Measurements from ENCODE around the gene DYRK1A.

The DYRK1A gene

GRCh38 chr21:37564341-37564923 lies 197.9 kb downstream of the DYRK1A start (continued):
- TF ChIP-seq MYNN (tag by site-specific recombination; IDR thresholded peaks at IDR 0.05; ENCODE audit: borderline replicate concordance) (no peak), ZNF521 (tag by site-specific recombination; IDR thresholded peaks at IDR 0.05) (no peak), ZNF354C (tag by site-specific recombination; IDR thresholded peaks at IDR 0.05; ENCODE audit: borderline replicate concordance, low read depth) (no peak), ZEB2 (tag by site-specific recombination; IDR thresholded peaks at IDR 0.05) (peak; percentile 50), ZNF830 (tag by site-specific recombination; IDR thresholded peaks at IDR 0.05; ENCODE audit: low read depth) (no peak), ZFHX2 (tag by site-specific recombination; conservative IDR thresholded peaks at IDR 0.05) (no peak), OSR2 (tag by site-specific recombination; IDR thresholded peaks at IDR 0.05) (no peak; the same call in 1 of the 2 replicates), ZNF639 (tag by site-specific recombination; IDR thresholded peaks at IDR 0.05) (peak; percentile 84; the same call in 1 of the 2 replicates), ZNF544 (tag by site-specific recombination; IDR thresholded peaks at IDR 0.05) (no peak), BCL11B (tag by site-specific recombination; IDR thresholded peaks at IDR 0.05; ENCODE audit: low read depth) (no peak; the same call in 1 of the 2 replicates), ZNF2 (tag by site-specific recombination; IDR thresholded peaks at IDR 0.05) (no peak), ZIC2 (tag by site-specific recombination; IDR thresholded peaks at IDR 0.05) (peak; percentile 97), ZNF548 (tag by site-specific recombination; IDR thresholded peaks at IDR 0.05) (no peak), ZNF394 (tag by site-specific recombination; IDR thresholded peaks at IDR 0.05; ENCODE audit: borderline replicate concordance) (no peak; the same call in 1 of the 2 replicates), ZNF701 (tag by site-specific recombination; IDR thresholded peaks at IDR 0.05) (peak; percentile 35; the same call in 1 of the 2 replicates), ZNF132 (tag by site-specific recombination; IDR thresholded peaks at IDR 0.05; ENCODE audit: borderline replicate concordance) (no peak), ZNF837 (tag by site-specific recombination; IDR thresholded peaks at IDR 0.05) (no peak), ZNF112 (tag by site-specific recombination; IDR thresholded peaks at IDR 0.05) (no peak), ZNF791 (tag by site-specific recombination; IDR thresholded peaks at IDR 0.05) (no peak), ZBTB11 (tag by site-specific recombination; conservative IDR thresholded peaks at IDR 0.05; ENCODE audit: low read depth) (no peak), ZNF174 (tag by site-specific recombination; IDR thresholded peaks at IDR 0.05) (no peak), ZNF664 (tag by site-specific recombination; IDR thresholded peaks at IDR 0.05) (no peak), ZNF660 (tag by site-specific recombination; IDR thresholded peaks at IDR 0.05) (peak; percentile 91), ZSCAN23 (tag by site-specific recombination; IDR thresholded peaks at IDR 0.05) (peak; percentile 94; the same call in 1 of the 2 replicates), SCRT2 (tag by site-specific recombination; IDR thresholded peaks at IDR 0.05) (peak; percentile 49; the same call in 1 of the 2 replicates), ZNF114 (tag by site-specific recombination; IDR thresholded peaks at IDR 0.05) (no peak), ZNF514 (tag by site-specific recombination; IDR thresholded peaks at IDR 0.05) (no peak), SETDB1 (IDR thresholded peaks at IDR 0.05; ENCODE audit: insufficient read length, low read length) (no peak), ZNF692 (tag by site-specific recombination; IDR thresholded peaks at IDR 0.05) (no peak)
- TF ChIP-seq, protein P1, sequence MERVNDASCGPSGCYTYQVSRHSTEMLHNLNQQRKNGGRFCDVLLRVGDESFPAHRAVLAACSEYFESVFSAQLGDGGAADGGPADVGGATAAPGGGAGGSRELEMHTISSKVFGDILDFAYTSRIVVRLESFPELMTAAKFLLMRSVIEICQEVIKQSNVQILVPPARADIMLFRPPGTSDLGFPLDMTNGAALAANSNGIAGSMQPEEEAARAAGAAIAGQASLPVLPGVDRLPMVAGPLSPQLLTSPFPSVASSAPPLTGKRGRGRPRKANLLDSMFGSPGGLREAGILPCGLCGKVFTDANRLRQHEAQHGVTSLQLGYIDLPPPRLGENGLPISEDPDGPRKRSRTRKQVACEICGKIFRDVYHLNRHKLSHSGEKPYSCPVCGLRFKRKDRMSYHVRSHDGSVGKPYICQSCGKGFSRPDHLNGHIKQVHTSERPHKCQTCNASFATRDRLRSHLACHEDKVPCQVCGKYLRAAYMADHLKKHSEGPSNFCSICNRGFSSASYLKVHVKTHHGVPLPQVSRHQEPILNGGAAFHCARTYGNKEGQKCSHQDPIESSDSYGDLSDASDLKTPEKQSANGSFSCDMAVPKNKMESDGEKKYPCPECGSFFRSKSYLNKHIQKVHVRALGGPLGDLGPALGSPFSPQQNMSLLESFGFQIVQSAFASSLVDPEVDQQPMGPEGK (tag by site-specific recombination; IDR thresholded peaks at IDR 0.05): peak; percentile 96
- TF ChIP-seq, protein P2, sequence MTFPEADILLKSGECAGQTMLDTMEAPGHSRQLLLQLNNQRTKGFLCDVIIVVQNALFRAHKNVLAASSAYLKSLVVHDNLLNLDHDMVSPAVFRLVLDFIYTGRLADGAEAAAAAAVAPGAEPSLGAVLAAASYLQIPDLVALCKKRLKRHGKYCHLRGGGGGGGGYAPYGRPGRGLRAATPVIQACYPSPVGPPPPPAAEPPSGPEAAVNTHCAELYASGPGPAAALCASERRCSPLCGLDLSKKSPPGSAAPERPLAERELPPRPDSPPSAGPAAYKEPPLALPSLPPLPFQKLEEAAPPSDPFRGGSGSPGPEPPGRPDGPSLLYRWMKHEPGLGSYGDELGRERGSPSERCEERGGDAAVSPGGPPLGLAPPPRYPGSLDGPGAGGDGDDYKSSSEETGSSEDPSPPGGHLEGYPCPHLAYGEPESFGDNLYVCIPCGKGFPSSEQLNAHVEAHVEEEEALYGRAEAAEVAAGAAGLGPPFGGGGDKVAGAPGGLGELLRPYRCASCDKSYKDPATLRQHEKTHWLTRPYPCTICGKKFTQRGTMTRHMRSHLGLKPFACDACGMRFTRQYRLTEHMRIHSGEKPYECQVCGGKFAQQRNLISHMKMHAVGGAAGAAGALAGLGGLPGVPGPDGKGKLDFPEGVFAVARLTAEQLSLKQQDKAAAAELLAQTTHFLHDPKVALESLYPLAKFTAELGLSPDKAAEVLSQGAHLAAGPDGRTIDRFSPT (tag by site-specific recombination; IDR thresholded peaks at IDR 0.05): no peak

All from HEK293 (cell line).